DOHH2 (cell line): ENCODE data around the gene FNDC3B.

Source experiments
- H3F3A ChIP-seq: fragments of 200-600 bp; sonication (generic), shearing (Covaris generic); 2 replicates; pipeline ENCODE4 v1.6.0; 2016; ENCODE audit warnings: antibody characterized with exemption, mild to moderate bottlenecking; ENCODE audit not compliant: control insufficient read depth, insufficient read depth
- H3K27ac ChIP-seq: fragments of 200-600 bp; sonication (generic); 2 replicates; pipeline ENCODE4 v1.5.1; 2014; ENCODE audit warnings: low read depth, mild to moderate bottlenecking, low read length, moderate library complexity
- H3K27me3 ChIP-seq: fragments of 200-600 bp; sonication (generic); 2 replicates; pipeline ENCODE4 v1.6.1; 2014; ENCODE audit warnings: mild to moderate bottlenecking, low read length, mixed read lengths; ENCODE audit not compliant: control insufficient read depth
- H3K36me3 ChIP-seq: fragments of 200-600 bp; sonication (generic); 2 replicates; pipeline ENCODE4 v1.6.1; 2014; ENCODE audit warnings: mild to moderate bottlenecking, low read length, moderate library complexity, mixed read lengths; ENCODE audit not compliant: control insufficient read depth
- H3K4me1 ChIP-seq: fragments of 200-600 bp; sonication (generic); 2 replicates; pipeline ENCODE4 v1.6.1; 2014; ENCODE audit warnings: mild to moderate bottlenecking, low read length, mixed read lengths; ENCODE audit not compliant: control insufficient read depth
- H3K4me2 ChIP-seq: fragments of 200-600 bp; sonication (generic); 2 replicates; pipeline ENCODE4 v1.6.0; 2014; ENCODE audit warnings: mild to moderate bottlenecking, low read length, moderate library complexity
- H3K4me3 ChIP-seq: fragments of 200-600 bp; sonication (generic); 2 replicates; pipeline ENCODE4 v1.5.1; 2014; ENCODE audit warnings: mild to moderate bottlenecking, low read length, mixed read lengths
- H3K79me2 ChIP-seq: fragments of 200-600 bp; sonication (generic); 2 replicates; pipeline ENCODE4 v1.6.1; 2014; ENCODE audit warnings: mild to moderate bottlenecking, low read length, mixed read lengths; ENCODE audit not compliant: control insufficient read depth
- H3K9me2 ChIP-seq: fragments of 200-600 bp; sonication (generic); replicated peaks from 2 replicates; pipeline ENCODE4 v1.6.1; 2014; ENCODE audit warnings: mild to moderate bottlenecking, low read length, mixed read lengths; ENCODE audit not compliant: control insufficient read depth
- H3K9me3 ChIP-seq: fragments of 200-600 bp; sonication (generic); 2 replicates; pipeline ENCODE4 v1.6.1; 2014; ENCODE audit warnings: antibody characterized with exemption, low read length, mixed read lengths; ENCODE audit not compliant: control insufficient read depth, insufficient read depth
- H4K20me1 ChIP-seq: fragments of 200-600 bp; sonication (generic); 2 replicates; pipeline ENCODE4 v1.6.0; 2014; ENCODE audit warnings: low read depth, mild to moderate bottlenecking, antibody characterized with exemption, low read length, moderate library complexity; ENCODE audit not compliant: control insufficient read depth, insufficient read depth
- EZH2phosphoT487 ChIP-seq: fragments of 200-600 bp; sonication (generic); IDR thresholded peaks from 2 replicates; pipeline ENCODE4 v1.6.1; 2017; ENCODE audit warnings: borderline replicate concordance, mild to moderate bottlenecking, antibody characterized with exemption, low read length, moderate library complexity, mixed read lengths
- TF ChIP-seq, protein P1 (sequence below): fragments of 200-600 bp; sonication (generic); IDR thresholded peaks from one replicate; pipeline ENCODE4 v1.5.1; 2014; ENCODE audit warnings: antibody characterized with exemption, mild to moderate bottlenecking, low read depth, low read length; ENCODE audit not compliant: poor library complexity, severe bottlenecking

Gene FNDC3B

DNA sequence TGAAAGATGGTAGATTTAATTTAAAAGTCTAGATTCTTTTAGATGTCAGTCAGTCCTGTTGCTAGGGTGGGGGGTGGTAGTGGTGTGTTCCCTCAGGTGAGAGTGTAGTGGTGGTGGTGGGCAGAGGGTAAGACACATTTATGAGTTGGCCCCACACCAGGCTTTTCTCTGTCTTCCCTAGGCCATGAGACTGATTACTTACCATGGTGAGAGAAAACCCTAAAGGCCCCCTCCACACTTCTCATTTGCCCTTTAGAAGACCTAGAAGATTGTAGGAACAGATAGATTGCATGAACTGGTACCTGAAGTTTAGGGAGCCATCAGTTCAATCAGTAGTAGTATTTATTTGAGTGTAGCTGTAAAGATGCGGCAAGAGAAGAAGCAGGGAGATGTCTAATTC is 20.9 kb downstream of the FNDC3B start:
- Histone ChIP-seq H3K4me2 (no peak overlapping the region), H3K9me3 (no peaks in the 10 kb centered on the region), H3F3A (no peaks in the 10 kb centered on the region), H3K36me3 (no peaks in the 10 kb centered on the region), H3K4me3 (no peak overlapping the region), H4K20me1 (no peaks in the 10 kb centered on the region), H3K4me1 (peaks cover 38% of the 10 kb centered on the region), H3K27me3 (no peaks in the 10 kb centered on the region), H3K9me2 (no peaks in the 10 kb centered on the region), H3K79me2 (peaks cover 20% of the 10 kb centered on the region), H3K27ac (no peak overlapping the region)
- TF ChIP-seq EZH2phosphoT487: no peak
- TF ChIP-seq, protein P1, sequence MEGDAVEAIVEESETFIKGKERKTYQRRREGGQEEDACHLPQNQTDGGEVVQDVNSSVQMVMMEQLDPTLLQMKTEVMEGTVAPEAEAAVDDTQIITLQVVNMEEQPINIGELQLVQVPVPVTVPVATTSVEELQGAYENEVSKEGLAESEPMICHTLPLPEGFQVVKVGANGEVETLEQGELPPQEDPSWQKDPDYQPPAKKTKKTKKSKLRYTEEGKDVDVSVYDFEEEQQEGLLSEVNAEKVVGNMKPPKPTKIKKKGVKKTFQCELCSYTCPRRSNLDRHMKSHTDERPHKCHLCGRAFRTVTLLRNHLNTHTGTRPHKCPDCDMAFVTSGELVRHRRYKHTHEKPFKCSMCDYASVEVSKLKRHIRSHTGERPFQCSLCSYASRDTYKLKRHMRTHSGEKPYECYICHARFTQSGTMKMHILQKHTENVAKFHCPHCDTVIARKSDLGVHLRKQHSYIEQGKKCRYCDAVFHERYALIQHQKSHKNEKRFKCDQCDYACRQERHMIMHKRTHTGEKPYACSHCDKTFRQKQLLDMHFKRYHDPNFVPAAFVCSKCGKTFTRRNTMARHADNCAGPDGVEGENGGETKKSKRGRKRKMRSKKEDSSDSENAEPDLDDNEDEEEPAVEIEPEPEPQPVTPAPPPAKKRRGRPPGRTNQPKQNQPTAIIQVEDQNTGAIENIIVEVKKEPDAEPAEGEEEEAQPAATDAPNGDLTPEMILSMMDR: no peak

- peak overlapping the region; percentile 80 for H3K4me2 ChIP-seq
- peaks cover 28% of the 10 kb centered on the region for H3K4me1 ChIP-seq
- H3K9me2 ChIP-seq: no peaks in the 10 kb centered on the region
- no peaks in the 10 kb centered on the region for H4K20me1 ChIP-seq
- peaks cover 20% of the 10 kb centered on the region for H3K79me2 ChIP-seq
- H3K4me3 ChIP-seq: peak overlapping the region; percentile 60
- no peaks in the 10 kb centered on the region for H3K27me3 ChIP-seq
- no peaks in the 10 kb centered on the region for H3K9me3 ChIP-seq
- no peaks in the 10 kb centered on the region for H3K36me3 ChIP-seq
- no peaks in the 10 kb centered on the region for H3F3A ChIP-seq
- TF ChIP-seq, protein P1: no peak
- no peak for TF ChIP-seq EZH2phosphoT487
- peak overlapping the region; percentile 65 for H3K27ac ChIP-seq
Measured at GRCh38 chr3:172061724-172062184, 22.4 kb downstream of the FNDC3B start.

- Histone ChIP-seq H3K79me2 (peaks cover 15% of the 10 kb centered on the region), H3K36me3 (no peaks in the 10 kb centered on the region), H3K27ac (no peak overlapping the region), H3K4me3 (no peak overlapping the region), H3F3A (no peaks in the 10 kb centered on the region), H3K9me3 (no peaks in the 10 kb centered on the region), H3K4me1 (peaks cover 28% of the 10 kb centered on the region), H4K20me1 (no peaks in the 10 kb centered on the region), H3K4me2 (peak overlapping the region; percentile 80; the same call in 1 of the 2 replicates), H3K27me3 (no peaks in the 10 kb centered on the region), H3K9me2 (no peaks in the 10 kb centered on the region)
- TF ChIP-seq, protein P1: no peak
- TF ChIP-seq EZH2phosphoT487: no peak
Measured at GRCh38 chr3:172062761-172063160, 23.4 kb downstream of the FNDC3B start.
